MV-4-11 (cell line): Measurements from ENCODE around the gene PSMC4.
"Not testable (repeated sequence)": the region's sequence is repeated elsewhere in the genome, so short reads cannot be mapped to it uniquely, and the experiment has no call there.

Experiments used
- DNase-seq: peaks from one replicate; lab custom pipeline; 2025; lab: John Stamatoyannopoulos, UW

Gene PSMC4

DNA sequence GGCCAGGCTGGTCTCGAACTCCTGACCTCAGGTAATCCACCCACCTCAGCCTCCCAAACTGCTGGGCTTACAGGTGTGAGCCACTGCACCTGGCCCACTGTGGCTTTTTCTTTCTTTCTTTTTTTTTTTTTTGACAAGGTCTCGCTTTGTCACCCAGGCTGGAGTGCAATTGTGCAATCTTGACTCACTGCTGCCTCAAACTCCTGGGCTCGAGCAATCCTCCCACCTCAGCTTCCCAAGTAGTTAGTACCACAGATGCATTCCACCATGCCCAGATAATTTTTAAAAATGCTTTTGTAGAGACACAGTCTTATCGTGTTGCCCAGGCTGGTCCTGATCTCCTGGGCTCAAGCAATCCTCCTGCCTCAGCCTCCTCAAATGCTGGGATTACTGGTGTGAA lies 24.4 kb upstream of the PSMC4 start:
- peak; percentile 63 for DNase-seq

GRCh38 chr19:39949026-39949747 lies 21.8 kb upstream of the PSMC4 start:
- no peak for DNase-seq

DNA sequence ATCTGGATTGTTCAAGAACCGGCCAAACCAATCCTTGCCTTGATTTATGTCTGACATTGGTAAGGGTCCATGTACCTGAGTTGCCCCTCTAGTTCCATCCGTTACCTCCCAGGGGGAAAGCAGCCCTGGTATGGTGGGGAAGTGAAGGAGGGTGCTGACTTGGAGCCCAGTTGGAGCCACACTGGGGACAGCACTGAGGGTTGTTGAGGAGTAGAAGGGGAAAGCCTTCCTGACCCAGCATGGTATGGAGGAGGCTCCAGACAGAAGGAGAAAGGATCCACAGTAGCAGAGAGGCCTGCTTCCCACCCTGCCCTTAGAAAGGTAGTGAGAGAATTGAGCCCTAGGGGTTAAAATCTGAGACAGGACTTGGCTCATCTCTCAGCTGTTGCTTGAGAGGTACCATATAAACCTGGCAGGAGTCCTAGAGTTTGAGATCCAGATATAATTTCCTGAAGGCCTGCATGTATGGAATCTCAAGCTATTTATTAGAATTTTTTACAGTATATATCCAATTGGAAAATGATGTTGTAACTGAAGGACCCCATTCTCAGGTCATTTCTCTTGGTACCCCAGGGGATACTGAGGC lies 19.8 kb upstream of the PSMC4 start:
- DNase-seq: no peak

DNA sequence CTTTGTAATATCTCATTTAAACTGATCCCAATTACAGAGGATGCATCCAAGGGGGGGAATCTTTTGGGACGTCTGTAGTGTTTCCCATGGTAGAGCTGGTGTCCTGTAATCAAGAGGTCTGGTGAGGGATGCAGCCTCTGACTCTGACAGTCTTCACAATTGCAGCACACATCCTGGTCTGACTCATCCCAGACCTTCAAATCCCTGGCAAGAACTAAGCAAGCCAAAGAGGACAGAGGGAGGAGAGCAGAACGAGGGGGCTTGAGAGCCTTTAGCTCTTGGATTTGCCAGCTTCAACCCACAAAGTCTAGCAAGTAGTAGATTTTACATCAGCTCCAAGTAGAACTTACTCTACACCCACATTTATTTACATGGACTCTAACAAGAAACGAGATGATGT lies 19.3 kb upstream of the PSMC4 start:
- DNase-seq: peak; percentile 38

GRCh38 chr19:39953915-39954314 lies 17.1 kb upstream of the PSMC4 start:
- no peak for DNase-seq

- not testable (repeated sequence) for DNase-seq
These were observed 13.1 kb upstream of the PSMC4 start for GRCh38 chr19:39957886-39958285.

DNA sequence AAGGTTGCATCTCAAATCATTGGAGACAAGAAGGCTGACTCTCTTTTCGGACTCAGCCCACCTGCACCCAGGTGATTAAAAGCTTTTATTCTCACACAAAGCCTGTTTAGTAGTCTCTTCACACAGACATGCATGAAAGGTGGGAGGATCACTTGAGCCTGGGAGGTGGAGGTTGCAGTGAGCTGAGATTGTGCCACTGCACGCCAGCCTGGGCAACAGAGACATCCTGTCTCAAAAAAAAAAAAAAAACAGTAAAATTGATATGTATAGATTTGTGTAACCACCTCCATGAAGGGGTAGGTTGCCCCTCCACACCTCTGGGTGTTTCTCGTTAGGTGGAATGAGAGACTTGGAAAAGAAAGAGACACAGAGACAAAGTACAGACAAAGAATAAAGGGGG lies 12.0 kb upstream of the PSMC4 start:
- not testable (repeated sequence) for DNase-seq

- peak; percentile 24 for DNase-seq
These were observed 11.6 kb upstream of the PSMC4 start for GRCh38 chr19:39959407-39959806.

DNA sequence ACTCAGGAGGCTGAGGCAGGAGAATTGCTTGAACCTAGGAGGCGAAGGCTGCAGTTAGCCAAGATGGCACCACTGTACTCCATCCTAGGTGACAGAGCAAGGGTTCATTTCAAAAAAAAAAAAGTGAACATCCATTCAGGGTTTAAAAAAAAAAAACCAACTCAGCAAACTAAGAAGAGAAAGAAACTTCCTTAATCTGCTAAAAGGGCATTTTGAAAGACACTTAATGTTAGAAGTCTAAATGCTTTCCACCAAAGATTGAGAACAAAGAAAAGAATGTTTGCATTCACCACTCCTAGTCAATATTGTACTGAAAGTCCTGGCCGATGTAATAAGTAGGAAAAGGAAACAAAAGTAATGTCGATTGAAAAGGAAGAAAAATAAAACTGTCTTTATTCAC lies 7.1 kb upstream of the PSMC4 start:
- no peak for DNase-seq

GRCh38 chr19:39966617-39967016 lies 4.3 kb upstream of the PSMC4 start:
- no peak for DNase-seq

GRCh38 chr19:39967561-39967960 lies 3.4 kb upstream of the PSMC4 start:
- no peak for DNase-seq

- no peak for DNase-seq
These were observed 2.2 kb upstream of the PSMC4 start for GRCh38 chr19:39968789-39969188.

DNA sequence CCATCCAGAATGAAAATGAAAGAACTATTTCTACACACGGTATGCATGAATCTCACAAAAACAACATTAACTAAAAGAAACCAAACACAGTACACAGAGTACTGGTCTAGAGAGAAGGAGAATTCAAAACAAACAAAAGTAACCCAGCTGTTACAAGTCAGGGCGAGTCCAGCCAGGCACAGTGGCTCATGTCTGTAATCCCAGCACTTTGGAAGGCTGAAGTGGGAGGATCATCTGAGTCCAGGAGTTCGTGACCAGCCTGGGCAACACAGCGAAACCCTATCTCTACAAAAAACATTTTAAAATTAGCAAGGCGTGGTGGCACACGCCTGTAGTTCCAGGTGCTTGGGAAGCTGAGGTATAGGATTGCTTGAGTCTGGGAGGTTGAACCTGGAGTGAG lies 1.7 kb upstream of the PSMC4 start:
- DNase-seq: no peak

DNA sequence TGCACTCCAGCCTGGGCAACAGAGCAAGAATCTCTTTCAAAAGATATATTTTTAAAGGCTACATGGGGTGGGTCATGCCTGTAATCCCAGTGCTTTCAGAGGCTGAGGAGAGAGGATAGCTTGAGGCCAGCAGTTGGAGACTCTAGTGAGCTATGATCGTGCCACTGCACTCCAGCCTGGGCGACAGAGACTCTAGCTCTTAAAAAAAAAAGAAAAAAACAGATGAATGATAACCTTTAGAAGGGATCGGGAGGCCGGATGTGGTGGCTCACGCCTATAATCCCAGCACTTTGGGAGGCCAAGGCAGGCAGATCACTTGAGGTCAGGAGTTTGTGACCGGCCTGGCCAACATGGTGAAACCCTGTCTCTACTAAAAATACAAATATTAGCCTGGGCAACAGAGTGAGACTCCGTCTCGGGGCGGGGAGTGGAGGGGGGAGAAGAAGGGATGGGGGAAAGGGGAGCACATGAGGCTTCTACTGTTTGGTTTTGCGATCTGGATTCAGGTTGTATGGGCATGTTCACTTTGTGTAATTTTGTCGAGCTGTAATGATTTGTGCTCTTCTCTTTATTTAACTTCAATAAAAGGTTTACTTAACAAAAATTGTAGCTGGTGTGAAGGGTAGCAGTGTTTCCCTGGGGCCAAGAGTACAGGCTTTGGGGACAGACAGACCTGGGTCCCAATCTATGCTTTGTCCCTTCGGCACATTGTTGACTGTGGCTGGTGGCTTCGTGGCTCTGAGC lies 1.1 kb upstream of the PSMC4 start:
- DNase-seq: no peak

DNA sequence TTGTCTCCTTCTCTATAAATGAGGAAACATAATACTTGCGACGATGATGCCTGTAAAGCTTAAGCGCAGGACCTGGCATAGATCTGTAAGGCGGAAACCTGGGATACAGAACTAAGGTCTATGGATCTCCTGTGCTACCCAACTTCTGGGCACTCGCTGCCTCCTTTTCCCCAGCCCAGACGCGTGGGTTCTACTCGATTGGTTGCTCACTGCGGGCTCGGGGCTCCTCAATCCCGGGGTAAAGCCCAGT lies 615 bp upstream of the PSMC4 start:
- DNase-seq: peak; percentile 61

GRCh38 chr19:39971380-39972035 lies 543 bp downstream of the PSMC4 start:
- no peak for DNase-seq

- DNase-seq: no peak
These were observed 3.6 kb downstream of the PSMC4 start for GRCh38 chr19:39974377-39975155.

- DNase-seq: no peak
These were observed 11.9 kb downstream of the PSMC4 start for GRCh38 chr19:39982883-39983282.

DNA sequence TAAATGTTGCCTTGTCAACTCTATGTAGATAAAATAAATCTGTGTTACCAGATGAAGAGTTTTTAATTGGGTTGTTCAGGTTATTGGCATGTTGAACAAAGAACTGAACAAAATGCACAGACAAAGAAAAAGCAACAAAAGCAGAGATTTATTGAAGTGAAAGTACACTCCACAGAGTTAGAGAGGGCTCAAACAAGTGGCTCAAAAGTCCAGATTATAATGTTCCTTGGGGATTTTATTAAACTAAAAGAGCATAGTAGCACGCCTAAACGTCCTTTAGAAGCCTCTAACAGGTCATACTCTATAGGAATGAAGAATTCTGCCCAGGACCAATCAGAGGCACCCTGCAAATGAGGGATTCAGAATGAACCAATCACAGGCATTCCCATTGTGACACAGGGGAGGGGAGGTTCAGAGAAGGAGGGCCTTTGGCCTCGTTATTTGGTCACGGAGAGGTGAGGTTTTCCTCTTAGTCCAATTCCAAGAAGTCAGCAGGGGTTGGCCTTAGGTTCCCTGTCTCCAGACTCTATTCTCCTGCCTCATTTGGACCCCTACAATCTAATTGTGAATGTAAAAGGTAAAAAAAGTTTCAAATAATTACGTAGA lies 12.8 kb downstream of the PSMC4 start:
- DNase-seq: no peak

DNA sequence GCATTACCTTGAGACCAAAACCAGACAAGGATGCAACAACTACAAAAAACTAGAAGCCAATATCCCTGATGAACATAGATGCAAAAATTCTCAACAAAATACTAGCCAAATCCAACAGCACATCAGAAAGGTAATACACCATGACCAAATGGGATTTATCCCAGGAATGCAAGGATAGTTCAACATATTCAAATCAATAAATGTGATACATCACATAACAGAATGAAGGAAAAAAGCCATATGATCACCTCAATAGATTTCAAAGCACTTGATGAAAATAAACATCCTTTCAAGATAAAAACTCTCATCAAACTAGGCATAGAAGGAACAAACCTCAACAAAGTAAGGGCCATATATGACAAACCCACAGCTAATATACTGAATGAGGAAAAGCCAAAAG lies 15.7 kb downstream of the PSMC4 start:
- no peak for DNase-seq

DNA sequence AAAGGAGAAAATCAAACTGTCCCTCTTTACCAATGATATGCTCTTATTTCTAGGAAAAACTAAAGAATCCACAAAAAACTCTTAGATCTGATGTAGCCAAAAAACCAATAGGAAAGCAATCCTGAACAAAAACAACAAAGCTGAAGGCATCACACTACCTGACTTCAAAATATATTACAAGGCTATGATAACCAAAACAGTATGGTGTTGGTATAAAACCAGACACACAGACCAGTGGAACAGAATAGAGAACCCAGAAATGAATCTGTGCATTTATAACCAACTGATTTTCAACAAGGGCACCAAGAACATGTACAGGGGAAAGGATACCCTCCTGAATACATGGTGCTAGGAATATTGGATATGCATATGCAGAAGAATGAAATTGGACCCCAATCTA lies 16.2 kb downstream of the PSMC4 start:
- no peak for DNase-seq

DNA sequence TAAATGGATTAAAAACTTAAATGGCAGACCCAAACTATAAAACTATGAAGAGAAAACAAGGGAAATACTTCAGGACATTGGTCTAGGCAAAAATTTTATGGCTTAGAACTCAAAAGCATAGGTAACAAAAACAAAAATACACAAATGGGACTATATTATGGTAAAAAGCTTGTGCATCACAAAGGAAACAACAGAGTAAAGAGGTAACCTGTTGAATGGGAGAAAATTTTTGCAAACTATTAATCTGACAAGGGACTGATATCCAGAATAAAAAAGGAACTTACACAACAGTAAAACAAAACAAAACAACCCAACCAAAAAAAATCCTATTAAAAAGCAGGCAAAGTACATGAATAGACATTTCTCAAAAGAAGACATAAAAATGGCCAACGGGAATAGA lies 16.6 kb downstream of the PSMC4 start:
- DNase-seq: no peak
